ENCODE results near the gene DMTF1.
"Not testable (repeated sequence)": the region's sequence is repeated elsewhere in the genome, so short reads cannot be mapped to it uniquely, and the experiment has no call there.

The DMTF1 gene

DNA sequence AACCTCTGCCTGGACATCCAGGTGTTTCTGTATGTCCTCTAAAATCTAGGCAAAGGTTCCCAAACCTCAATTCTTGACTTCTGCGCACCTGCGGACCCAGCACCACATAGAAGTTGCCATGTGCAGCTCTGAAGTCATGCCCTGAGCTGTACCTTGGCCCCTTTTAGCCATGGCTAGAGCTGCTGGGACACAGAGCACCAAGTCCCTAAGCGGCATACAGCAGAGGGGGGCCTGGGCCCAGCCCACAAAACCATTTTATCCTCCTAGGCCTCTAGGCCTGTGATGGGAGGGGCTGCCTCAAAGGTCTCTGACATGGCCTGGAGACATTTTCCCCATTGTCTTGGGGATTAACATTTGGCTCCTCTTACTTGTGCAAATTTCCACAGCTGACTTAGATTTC lies 52.7 kb downstream of the DMTF1 start:
- H3K9ac ChIP-seq (ENCODE audit: low read depth, low read length) = no peak overlapping the region
- peaks cover 25% of the 10 kb centered on the region for H3K9me3 ChIP-seq (ENCODE audit: insufficient read depth, low read length, severe bottlenecking)
- TF ChIP-seq, protein P1, sequence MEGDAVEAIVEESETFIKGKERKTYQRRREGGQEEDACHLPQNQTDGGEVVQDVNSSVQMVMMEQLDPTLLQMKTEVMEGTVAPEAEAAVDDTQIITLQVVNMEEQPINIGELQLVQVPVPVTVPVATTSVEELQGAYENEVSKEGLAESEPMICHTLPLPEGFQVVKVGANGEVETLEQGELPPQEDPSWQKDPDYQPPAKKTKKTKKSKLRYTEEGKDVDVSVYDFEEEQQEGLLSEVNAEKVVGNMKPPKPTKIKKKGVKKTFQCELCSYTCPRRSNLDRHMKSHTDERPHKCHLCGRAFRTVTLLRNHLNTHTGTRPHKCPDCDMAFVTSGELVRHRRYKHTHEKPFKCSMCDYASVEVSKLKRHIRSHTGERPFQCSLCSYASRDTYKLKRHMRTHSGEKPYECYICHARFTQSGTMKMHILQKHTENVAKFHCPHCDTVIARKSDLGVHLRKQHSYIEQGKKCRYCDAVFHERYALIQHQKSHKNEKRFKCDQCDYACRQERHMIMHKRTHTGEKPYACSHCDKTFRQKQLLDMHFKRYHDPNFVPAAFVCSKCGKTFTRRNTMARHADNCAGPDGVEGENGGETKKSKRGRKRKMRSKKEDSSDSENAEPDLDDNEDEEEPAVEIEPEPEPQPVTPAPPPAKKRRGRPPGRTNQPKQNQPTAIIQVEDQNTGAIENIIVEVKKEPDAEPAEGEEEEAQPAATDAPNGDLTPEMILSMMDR (IDR thresholded peaks at IDR 0.05; ENCODE audit: borderline replicate concordance, extremely low read depth, low read length, poor library complexity, severe bottlenecking) = no peak
- no peak for TF ChIP-seq EZH2 (IDR thresholded peaks at IDR 0.05; ENCODE audit: borderline replicate concordance, low read depth, low read length, severe bottlenecking)
- H3K27me3 ChIP-seq (ENCODE audit: insufficient read depth, low read length, poor library complexity) = no peaks in the 10 kb centered on the region
- no peak overlapping the region for H3K4me2 ChIP-seq (ENCODE audit: insufficient read depth, low read length)
- no peaks in the 10 kb centered on the region for H3K4me1 ChIP-seq (ENCODE audit: insufficient read depth, low read length)
- H4K20me1 ChIP-seq (ENCODE audit: insufficient read depth, low read length) = peaks cover 4% of the 10 kb centered on the region; the same call in 1 of the 2 replicates
- ATAC-seq (ENCODE audit: insufficient read depth, low read depth) = peak; percentile 6; the same call in 1 of the 3 replicates
- DNase-seq = peak; percentile 24
- no peak overlapping the region for H3K4me3 ChIP-seq (ENCODE audit: low read depth in 1 of 2, low read length in 2 of 2)
- H3K36me3 ChIP-seq (ENCODE audit: insufficient read depth, low read length) = peaks cover 53% of the 10 kb centered on the region
- no peak overlapping the region for H3K27ac ChIP-seq (ENCODE audit: low read length)
- peaks cover 54% of the 10 kb centered on the region for H3K79me2 ChIP-seq (ENCODE audit: insufficient read depth, low read length)
- H2AFZ ChIP-seq (ENCODE audit: low read depth, low read length) = no peak overlapping the region

- not testable (repeated sequence) for DNase-seq; H4K20me1 ChIP-seq (ENCODE audit: insufficient read depth, low read length); ATAC-seq (ENCODE audit: insufficient read depth, low read depth); H3K27me3 ChIP-seq (ENCODE audit: insufficient read depth, low read length, poor library complexity); H2AFZ ChIP-seq (ENCODE audit: low read depth, low read length); H3K4me2 ChIP-seq (ENCODE audit: insufficient read depth, low read length); H3K4me1 ChIP-seq (ENCODE audit: insufficient read depth, low read length); H3K9ac ChIP-seq (ENCODE audit: low read depth, low read length); H3K4me3 ChIP-seq (ENCODE audit: low read depth in 1 of 2, low read length in 2 of 2); H3K27ac ChIP-seq (ENCODE audit: low read length)
- H3K9me3 ChIP-seq (ENCODE audit: insufficient read depth, low read length, severe bottlenecking) = peaks cover 25% of the 10 kb centered on the region
- H3K36me3 ChIP-seq (ENCODE audit: insufficient read depth, low read length) = peaks cover 47% of the 10 kb centered on the region
- H3K79me2 ChIP-seq (ENCODE audit: insufficient read depth, low read length) = peaks cover 58% of the 10 kb centered on the region
Observed at GRCh38 chr7:87205701-87206100, 53.4 kb downstream of the DMTF1 start.

DNA sequence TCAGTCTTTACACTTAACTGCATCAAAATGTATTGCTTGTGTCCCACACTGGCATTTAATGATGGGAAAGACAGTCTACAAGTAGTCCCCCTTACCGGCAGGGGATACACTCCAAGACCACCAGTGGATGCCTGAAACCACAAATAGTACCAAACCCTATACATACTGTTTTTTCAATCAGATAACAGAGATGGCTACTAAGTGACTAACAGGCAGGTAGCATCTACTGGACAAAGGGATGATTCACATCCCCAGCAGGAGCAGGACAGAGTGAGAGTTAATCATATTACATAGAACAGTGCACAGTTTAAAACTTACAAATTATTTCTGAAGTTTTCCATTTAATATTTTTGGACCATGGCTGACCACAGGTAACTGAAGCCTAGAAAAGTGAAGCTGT lies 54.1 kb downstream of the DMTF1 start:
- Histone ChIP-seq H3K9ac (ENCODE audit: low read depth, low read length) (no peak overlapping the region), H3K79me2 (ENCODE audit: insufficient read depth, low read length) (peaks cover 64% of the 10 kb centered on the region), H3K27me3 (ENCODE audit: insufficient read depth, low read length, poor library complexity) (no peaks in the 10 kb centered on the region), H3K27ac (ENCODE audit: low read length) (no peak overlapping the region), H3K4me3 (ENCODE audit: low read depth in 1 of 2, low read length in 2 of 2) (no peak overlapping the region), H4K20me1 (ENCODE audit: insufficient read depth, low read length) (peaks cover 11% of the 10 kb centered on the region; the same call in 1 of the 2 replicates), H3K9me3 (ENCODE audit: insufficient read depth, low read length, severe bottlenecking) (peaks cover 25% of the 10 kb centered on the region), H3K36me3 (ENCODE audit: insufficient read depth, low read length) (peaks cover 52% of the 10 kb centered on the region), H3K4me1 (ENCODE audit: insufficient read depth, low read length) (no peaks in the 10 kb centered on the region), H2AFZ (ENCODE audit: low read depth, low read length) (no peak overlapping the region), H3K4me2 (ENCODE audit: insufficient read depth, low read length) (no peak overlapping the region)
- DNase-seq = no peak
- ATAC-seq (ENCODE audit: insufficient read depth, low read depth) = no peak
- TF ChIP-seq, protein P1 (IDR thresholded peaks at IDR 0.05; ENCODE audit: borderline replicate concordance, extremely low read depth, low read length, poor library complexity, severe bottlenecking) = no peak
- no peak for TF ChIP-seq EZH2 (IDR thresholded peaks at IDR 0.05; ENCODE audit: borderline replicate concordance, low read depth, low read length, severe bottlenecking)

- Histone ChIP-seq H3K9ac (ENCODE audit: low read depth, low read length) (no peak overlapping the region), H3K36me3 (ENCODE audit: insufficient read depth, low read length) (peaks cover 45% of the 10 kb centered on the region), H3K4me3 (ENCODE audit: low read depth in 1 of 2, low read length in 2 of 2) (no peak overlapping the region), H3K27ac (ENCODE audit: low read length) (no peak overlapping the region), H3K4me2 (ENCODE audit: insufficient read depth, low read length) (no peak overlapping the region), H3K27me3 (ENCODE audit: insufficient read depth, low read length, poor library complexity) (no peaks in the 10 kb centered on the region), H3K79me2 (ENCODE audit: insufficient read depth, low read length) (peaks cover 79% of the 10 kb centered on the region), H2AFZ (ENCODE audit: low read depth, low read length) (no peak overlapping the region), H3K9me3 (ENCODE audit: insufficient read depth, low read length, severe bottlenecking) (peaks cover 21% of the 10 kb centered on the region), H4K20me1 (ENCODE audit: insufficient read depth, low read length) (peaks cover 14% of the 10 kb centered on the region; the same call in 1 of the 2 replicates), H3K4me1 (ENCODE audit: insufficient read depth, low read length) (peaks cover 26% of the 10 kb centered on the region)
- TF ChIP-seq, protein P1 (IDR thresholded peaks at IDR 0.05; ENCODE audit: borderline replicate concordance, extremely low read depth, low read length, poor library complexity, severe bottlenecking) = no peak
- TF ChIP-seq EZH2 (IDR thresholded peaks at IDR 0.05; ENCODE audit: borderline replicate concordance, low read depth, low read length, severe bottlenecking) = no peak
- DNase-seq = no peak
- no peak for ATAC-seq (ENCODE audit: insufficient read depth, low read depth)
Observed at GRCh38 chr7:87209295-87209924, 57.2 kb downstream of the DMTF1 start.

All from DND-41 (cell line).